Measurements from ENCODE around the gene ANGPTL5. TPM values are rescaled to one million over a fixed set of nuclear protein-coding genes. Genes with fewer than 3 reads are reported as not detected.

The ANGPTL5 gene
- total RNA-seq, 2 experiments from 2014 or later: not detected

GRCh38 chr11:101885631-101886030 is 30.7 kb downstream of the ANGPTL5 start:
- H3K4me1 ChIP-seq (ENCODE audit: insufficient read depth, low read length, poor library complexity, severe bottlenecking): no peaks in the 10 kb centered on the region
- no peak overlapping the region for H2AFZ ChIP-seq (ENCODE audit: low read length)
- no peaks in the 10 kb centered on the region for H3K79me2 ChIP-seq (ENCODE audit: insufficient read depth, low read depth, low read length)
- no peak for DNase-seq (ENCODE audit: low spot score)
- no peaks in the 10 kb centered on the region for H3K36me3 ChIP-seq (ENCODE audit: insufficient read depth, low read length)
- H3K9me2 ChIP-seq (ENCODE audit: insufficient read depth, low read length): no peaks in the 10 kb centered on the region
- H3K9me3 ChIP-seq (ENCODE audit: low read length): no peaks in the 10 kb centered on the region
- H4K20me1 ChIP-seq (ENCODE audit: insufficient read depth, low read length): no peaks in the 10 kb centered on the region
- H3K4me3 ChIP-seq (ENCODE audit: low read depth, low read length, poor library complexity, severe bottlenecking): no peak overlapping the region
- TF ChIP-seq EZH2phosphoT487 (IDR thresholded peaks at IDR 0.05; ENCODE audit: borderline replicate concordance, low read depth, low read length) (no peak), CTCF (conservative IDR thresholded peaks at IDR 0.05; ENCODE audit: low read length) (no peak)
- no peak overlapping the region for H3K4me2 ChIP-seq (ENCODE audit: low read length)
- BruUV-seq (replicated peaks): no TSS peak
- POLR2A ChIA-PET: interaction anchor here (0.5 kb wide), 1 partner anchor 264 kb away, joined by 8 read pairs; no protein-coding TSS in a partner anchor
- CTCF ChIA-PET (ENCODE audit: unreplicated experiment): no interaction called here
- H3K27ac ChIP-seq (ENCODE audit: low read depth, low read length, poor library complexity, severe bottlenecking): no peak overlapping the region
- intact Hi-C loops (cut with micrococcal nuclease; ENCODE audit: unreplicated experiment): no loop called here

- CTCF ChIA-PET (ENCODE audit: unreplicated experiment): no interaction called here
- H3K9me3 ChIP-seq (ENCODE audit: low read length): no peaks in the 10 kb centered on the region
- POLR2A ChIA-PET: no interaction called here
These were observed 34.7 kb downstream of the ANGPTL5 start for GRCh38 chr11:101881586-101881985.

More at GRCh38 chr11:101881586-101881985, 34.7 kb downstream of the ANGPTL5 start:
- Histone ChIP-seq H3K27ac (ENCODE audit: low read depth, low read length, poor library complexity, severe bottlenecking) (no peak overlapping the region), H3K4me2 (ENCODE audit: low read length) (no peak overlapping the region), H3K4me3 (ENCODE audit: low read depth, low read length, poor library complexity, severe bottlenecking) (no peak overlapping the region), H4K20me1 (ENCODE audit: insufficient read depth, low read length) (no peaks in the 10 kb centered on the region), H3K9me2 (ENCODE audit: insufficient read depth, low read length) (no peaks in the 10 kb centered on the region), H3K4me1 (ENCODE audit: insufficient read depth, low read length, poor library complexity, severe bottlenecking) (no peaks in the 10 kb centered on the region), H2AFZ (ENCODE audit: low read length) (no peak overlapping the region), H3K36me3 (ENCODE audit: insufficient read depth, low read length) (no peaks in the 10 kb centered on the region), H3K79me2 (ENCODE audit: insufficient read depth, low read depth, low read length) (no peaks in the 10 kb centered on the region)
- intact Hi-C loops (cut with micrococcal nuclease; ENCODE audit: unreplicated experiment): no loop called here
- TF ChIP-seq CTCF (conservative IDR thresholded peaks at IDR 0.05; ENCODE audit: low read length) (no peak), EZH2phosphoT487 (IDR thresholded peaks at IDR 0.05; ENCODE audit: borderline replicate concordance, low read depth, low read length) (no peak)
- BruUV-seq (replicated peaks): no TSS peak
- DNase-seq (ENCODE audit: low spot score): no peak

All from OCI-LY7 (cell line).